K562 (cell line): ENCODE results near the gene CCDC116. TPM values are rescaled to one million over a fixed set of nuclear protein-coding genes. Genes with fewer than 3 reads are reported as not detected.
A peak's percentile ranks its signal among the peaks of the same experiment; 100 is the strongest.

Experiments used
- BMI1 ChIP-seq: fragments of 150-350 bp; IDR thresholded peaks from 2 replicates; pipeline ENCODE4 v1.6.1; 2014; ENCODE audit warnings: low read length
- CEBPB ChIP-seq: fragments of 450-650 bp; IDR thresholded peaks from 2 replicates; pipeline ENCODE4 v1.6.1; 2016; ENCODE audit warnings: missing genetic modification characterization, missing compliant biosample characterization
- CHCHD3 ChIP-seq: fragments of 250-450 bp; sonication (Bioruptor Pico); IDR thresholded peaks from 2 replicates; pipeline ENCODE4 v2.1.2; 2022; ENCODE audit warnings: mild to moderate bottlenecking
- ELF4 ChIP-seq: fragments of 450-650 bp; formaldehyde crosslinking; IDR thresholded peaks from 2 replicates; pipeline ENCODE4 v1.4.0; 2022; ENCODE audit warnings: missing genetic modification characterization
- EP300 ChIP-seq: IDR thresholded peaks from 2 replicates; pipeline ENCODE4 v1.6.1; 2012; ENCODE audit warnings: low read length, improper control_type of control experiment
- HMG20A ChIP-seq: fragments of 450-650 bp; formaldehyde crosslinking; conservative IDR thresholded peaks from 2 replicates; pipeline ENCODE4 v1.4.0; 2020; ENCODE audit warnings: mild to moderate bottlenecking, mixed read lengths
- NFXL1 ChIP-seq: fragments of 450-650 bp; formaldehyde crosslinking; IDR thresholded peaks from 2 replicates; pipeline ENCODE4 v1.4.0; 2021; ENCODE audit warnings: mild to moderate bottlenecking
- NONO ChIP-seq, 2 experiments: fragments of 200-400 bp in 1 of 2; fragments of 450-650 bp in 1 of 2; formaldehyde crosslinking in 1 of 2; IDR thresholded peaks; 2 replicates each; pipeline ENCODE4 v1.6.1; 2017; ENCODE audit warnings: low read depth in 2 of 2, mild to moderate bottlenecking in 2 of 2, moderate library complexity in 2 of 2, low read length in 1 of 2
- PTBP1 ChIP-seq: fragments of 200-400 bp; formaldehyde crosslinking; IDR thresholded peaks from 2 replicates; pipeline ENCODE4 v1.6.1; 2017; ENCODE audit warnings: low read depth, low read length
- RBBP5 ChIP-seq: fragments of 200-600 bp; sonication (generic); IDR thresholded peaks from 2 replicates; pipeline ENCODE4 v1.6.1; 2012; ENCODE audit warnings: borderline replicate concordance, mild to moderate bottlenecking, low read length, control low read depth, inconsistent platforms; ENCODE audit not compliant: insufficient read depth, poor library complexity, severe bottlenecking
- SIN3A ChIP-seq, 2 experiments: fragments of 150-350 bp in 1 of 2; IDR thresholded peaks; 2 replicates each; pipeline ENCODE4 v1.6.1; 2011 to 2016; ENCODE audit warnings: borderline replicate concordance in 2 of 2, low read depth in 2 of 2, low read length in 2 of 2, mild to moderate bottlenecking in 2 of 2, moderate library complexity in 2 of 2; ENCODE audit not compliant: control insufficient read depth in 1 of 2
- TAF7 ChIP-seq: fragments of 450-650 bp; IDR thresholded peaks from 2 replicates; pipeline ENCODE4 v1.6.1; 2016; ENCODE audit warnings: missing genetic modification characterization, missing compliant biosample characterization
- TAL1 ChIP-seq: fragments of 450-650 bp; IDR thresholded peaks from 2 replicates; pipeline ENCODE4 v1.6.1; 2016; ENCODE audit warnings: mild to moderate bottlenecking
- ZC3H11A ChIP-seq: IDR thresholded peaks from 2 replicates; pipeline ENCODE4 v1.6.1; 2012; ENCODE audit warnings: low read depth, low read length, improper control_type of control experiment
- ZNF384 ChIP-seq: IDR thresholded peaks from 2 replicates; pipeline ENCODE4 v1.6.1; 2012; ENCODE audit warnings: low read depth, low read length, improper control_type of control experiment
- ZNF830 ChIP-seq: fragments of 250-450 bp; sonication (Bioruptor Pico); IDR thresholded peaks from 2 replicates; pipeline ENCODE4 v1.5.0; 2021; ENCODE audit warnings: mild to moderate bottlenecking
- polyA plus RNA-seq, 8 experiments: library from polyadenylated mRNA; depleted of rRNA in 4 of 8; stranded (reverse) in 5 of 8; unstranded in 3 of 8; fragments of >200 nt; fragmentation: Nextera tagmentation in 2 of 8; fragmentation: Illumina TruSeq in 1 of 8; extraction: Ambion mirVana in 2 of 8; extraction: Trizol in 1 of 8; gene quantifications; 2 replicates each; pipeline versions ENCODE4 v1.2.1 to v1.2.3, GENCODE V29; 2011 to 2014; ENCODE audit warnings: inconsistent platforms in 1 of 8, missing spikeins in 1 of 8
- total RNA-seq, 7 experiments: library from RNA; depleted of rRNA in 6 of 7; stranded (reverse); fragments of >200 nt in 6 of 7; fragmentation: Illumina TruSeq in 2 of 7; extraction: Trizol in 2 of 7; gene quantifications; 2 replicates each; pipeline versions ENCODE4 v1.2.1 to v1.2.3, GENCODE V29; 2011 to 2021; ENCODE audit warnings: low replicate concordance in 1 of 7
- TF ChIP-seq, protein P1 (sequence below), 2 experiments: fragments of 450-650 bp in 1 of 2; sonication (generic) in 1 of 2; formaldehyde crosslinking; conservative IDR thresholded peaks; 2 replicates each; pipeline versions ENCODE4 v1.4.0 to v1.8.1; 2020 to 2022; ENCODE audit warnings: mild to moderate bottlenecking in 1 of 2, missing genetic modification reagents in 1 of 2
- TF ChIP-seq, protein P2 (sequence below): sonication (generic); formaldehyde crosslinking; IDR thresholded peaks from 2 replicates; pipeline ENCODE4 v1.8.0; 2023; ENCODE audit warnings: mild to moderate bottlenecking, missing genetic modification reagents
- TF ChIP-seq, protein P3 (sequence below): sonication (generic); formaldehyde crosslinking; IDR thresholded peaks from 2 replicates; pipeline ENCODE4 v1.9.0; 2022; ENCODE audit warnings: mild to moderate bottlenecking, missing genetic modification reagents
- TF ChIP-seq, protein P4 (sequence below): sonication (generic); formaldehyde crosslinking; IDR thresholded peaks from 2 replicates; pipeline ENCODE4 v1.8.1; 2023; ENCODE audit warnings: mild to moderate bottlenecking, missing genetic modification reagents

CCDC116 gene
- total and polyA plus RNA-seq, 9 of the 15 experiments (the other 6 are each of a cell fraction or from before 2014, with no cell fraction given) = 1.6 to 11.3 (median 4.7) TPM

DNA sequence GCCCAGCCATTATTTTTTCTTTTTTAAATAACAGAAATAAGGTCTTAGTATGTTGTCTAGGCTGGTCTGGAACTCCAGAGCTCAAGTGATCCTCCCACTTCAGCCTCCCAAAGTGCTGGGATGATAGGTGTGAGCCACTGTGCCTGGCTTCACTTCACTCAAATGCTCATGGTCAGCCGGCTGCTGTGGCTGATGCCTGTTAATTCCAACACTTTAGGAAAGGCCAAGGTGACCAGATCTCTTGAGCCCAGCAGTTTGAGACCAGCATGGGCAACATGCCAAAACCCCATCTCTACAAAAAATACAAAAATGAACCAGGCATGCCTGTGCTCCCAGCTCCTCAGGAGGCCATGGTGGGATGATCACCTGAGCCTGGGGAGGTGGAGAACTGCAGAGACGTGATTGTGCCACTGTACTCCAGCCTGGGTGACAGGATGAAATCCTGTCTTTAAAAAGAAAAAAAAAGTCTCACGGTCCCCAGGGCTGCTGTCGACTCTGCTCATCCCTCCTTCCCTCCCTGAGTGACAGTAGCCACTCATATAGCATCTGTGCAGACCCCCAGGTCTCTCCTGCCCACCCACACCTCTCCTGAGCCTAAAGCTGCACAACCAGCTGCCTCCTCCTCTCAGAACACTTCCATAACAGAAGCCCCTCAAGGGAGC lies 6.4 kb upstream of the CCDC116 start (continued):
- TF ChIP-seq ZNF384 (peak; percentile 58; the same call in 1 of the 2 replicates), TAL1 (no peak), CEBPB (tag) (no peak), BMI1 (no peak), HMG20A (CRISPR knock-in tag) (no peak), ZNF830 (CRISPR knock-in tag) (no peak), CHCHD3 (CRISPR knock-in tag) (no peak), PTBP1 (no peak), ELF4 (no peak), NONO (IDR thresholded peaks at IDR 0.05; ENCODE audit: low read depth in 2 of 2, low read length in 1 of 2) (no peak), SIN3A (IDR thresholded peaks at IDR 0.05; ENCODE audit: borderline replicate concordance in 2 of 2, control insufficient read depth in 1 of 2, low read depth in 2 of 2, low read length in 2 of 2) (no peak), NFXL1 (no peak), TAF7 (tag) (no peak), EP300 (peak; percentile 40; the same call in 1 of the 2 replicates), RBBP5 (no peak), ZC3H11A (peak; percentile 13; the same call in 1 of the 2 replicates)
- TF ChIP-seq, protein P1, sequence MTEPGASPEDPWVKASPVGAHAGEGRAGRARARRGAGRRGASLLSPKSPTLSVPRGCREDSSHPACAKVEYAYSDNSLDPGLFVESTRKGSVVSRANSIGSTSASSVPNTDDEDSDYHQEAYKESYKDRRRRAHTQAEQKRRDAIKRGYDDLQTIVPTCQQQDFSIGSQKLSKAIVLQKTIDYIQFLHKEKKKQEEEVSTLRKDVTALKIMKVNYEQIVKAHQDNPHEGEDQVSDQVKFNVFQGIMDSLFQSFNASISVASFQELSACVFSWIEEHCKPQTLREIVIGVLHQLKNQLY (CRISPR knock-in tag; conservative IDR thresholded peaks at IDR 0.05) = peak in 1 of 2 experiments; percentile 39; a peak in 1 of 4 replicates
- TF ChIP-seq, protein P2, sequence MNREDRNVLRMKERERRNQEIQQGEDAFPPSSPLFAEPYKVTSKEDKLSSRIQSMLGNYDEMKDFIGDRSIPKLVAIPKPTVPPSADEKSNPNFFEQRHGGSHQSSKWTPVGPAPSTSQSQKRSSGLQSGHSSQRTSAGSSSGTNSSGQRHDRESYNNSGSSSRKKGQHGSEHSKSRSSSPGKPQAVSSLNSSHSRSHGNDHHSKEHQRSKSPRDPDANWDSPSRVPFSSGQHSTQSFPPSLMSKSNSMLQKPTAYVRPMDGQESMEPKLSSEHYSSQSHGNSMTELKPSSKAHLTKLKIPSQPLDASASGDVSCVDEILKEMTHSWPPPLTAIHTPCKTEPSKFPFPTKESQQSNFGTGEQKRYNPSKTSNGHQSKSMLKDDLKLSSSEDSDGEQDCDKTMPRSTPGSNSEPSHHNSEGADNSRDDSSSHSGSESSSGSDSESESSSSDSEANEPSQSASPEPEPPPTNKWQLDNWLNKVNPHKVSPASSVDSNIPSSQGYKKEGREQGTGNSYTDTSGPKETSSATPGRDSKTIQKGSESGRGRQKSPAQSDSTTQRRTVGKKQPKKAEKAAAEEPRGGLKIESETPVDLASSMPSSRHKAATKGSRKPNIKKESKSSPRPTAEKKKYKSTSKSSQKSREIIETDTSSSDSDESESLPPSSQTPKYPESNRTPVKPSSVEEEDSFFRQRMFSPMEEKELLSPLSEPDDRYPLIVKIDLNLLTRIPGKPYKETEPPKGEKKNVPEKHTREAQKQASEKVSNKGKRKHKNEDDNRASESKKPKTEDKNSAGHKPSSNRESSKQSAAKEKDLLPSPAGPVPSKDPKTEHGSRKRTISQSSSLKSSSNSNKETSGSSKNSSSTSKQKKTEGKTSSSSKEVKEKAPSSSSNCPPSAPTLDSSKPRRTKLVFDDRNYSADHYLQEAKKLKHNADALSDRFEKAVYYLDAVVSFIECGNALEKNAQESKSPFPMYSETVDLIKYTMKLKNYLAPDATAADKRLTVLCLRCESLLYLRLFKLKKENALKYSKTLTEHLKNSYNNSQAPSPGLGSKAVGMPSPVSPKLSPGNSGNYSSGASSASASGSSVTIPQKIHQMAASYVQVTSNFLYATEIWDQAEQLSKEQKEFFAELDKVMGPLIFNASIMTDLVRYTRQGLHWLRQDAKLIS (CRISPR knock-in tag) = no peak
- TF ChIP-seq, protein P3, sequence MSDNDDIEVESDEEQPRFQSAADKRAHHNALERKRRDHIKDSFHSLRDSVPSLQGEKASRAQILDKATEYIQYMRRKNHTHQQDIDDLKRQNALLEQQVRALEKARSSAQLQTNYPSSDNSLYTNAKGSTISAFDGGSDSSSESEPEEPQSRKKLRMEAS (CRISPR knock-in tag) = no peak
- TF ChIP-seq, protein P4, sequence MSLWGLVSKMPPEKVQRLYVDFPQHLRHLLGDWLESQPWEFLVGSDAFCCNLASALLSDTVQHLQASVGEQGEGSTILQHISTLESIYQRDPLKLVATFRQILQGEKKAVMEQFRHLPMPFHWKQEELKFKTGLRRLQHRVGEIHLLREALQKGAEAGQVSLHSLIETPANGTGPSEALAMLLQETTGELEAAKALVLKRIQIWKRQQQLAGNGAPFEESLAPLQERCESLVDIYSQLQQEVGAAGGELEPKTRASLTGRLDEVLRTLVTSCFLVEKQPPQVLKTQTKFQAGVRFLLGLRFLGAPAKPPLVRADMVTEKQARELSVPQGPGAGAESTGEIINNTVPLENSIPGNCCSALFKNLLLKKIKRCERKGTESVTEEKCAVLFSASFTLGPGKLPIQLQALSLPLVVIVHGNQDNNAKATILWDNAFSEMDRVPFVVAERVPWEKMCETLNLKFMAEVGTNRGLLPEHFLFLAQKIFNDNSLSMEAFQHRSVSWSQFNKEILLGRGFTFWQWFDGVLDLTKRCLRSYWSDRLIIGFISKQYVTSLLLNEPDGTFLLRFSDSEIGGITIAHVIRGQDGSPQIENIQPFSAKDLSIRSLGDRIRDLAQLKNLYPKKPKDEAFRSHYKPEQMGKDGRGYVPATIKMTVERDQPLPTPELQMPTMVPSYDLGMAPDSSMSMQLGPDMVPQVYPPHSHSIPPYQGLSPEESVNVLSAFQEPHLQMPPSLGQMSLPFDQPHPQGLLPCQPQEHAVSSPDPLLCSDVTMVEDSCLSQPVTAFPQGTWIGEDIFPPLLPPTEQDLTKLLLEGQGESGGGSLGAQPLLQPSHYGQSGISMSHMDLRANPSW (CRISPR knock-in tag) = 0 out of 2 replicates have a peak, but pooled peaks have one; percentile 43
